HepG2 (cell line): ENCODE measurements around the gene ACSL6. TPM values are rescaled to one million over a fixed set of nuclear protein-coding genes. Genes with fewer than 3 reads are reported as not detected.
A peak's percentile ranks its signal among the peaks of the same experiment; 100 is the strongest.

ENCODE experiments used
- ATAC-seq: fragments of 200-7000 bp; cut with Tn5 transposase; 3 replicates; pipeline ENCODE4 v1.9.1; 2020; ENCODE audit warnings: mild to moderate bottlenecking, moderate library complexity
- BruUV-seq: library from RNA; stranded (reverse); fragments of 400-500 nt; replicated peaks from 2 replicates; lab custom pipeline; 2021; lab: Mats Ljungman, UMichigan
- CTCF ChIA-PET: fragments of 300-600 bp; formaldehyde crosslinking; extraction: SDS; loops from one replicate; lab custom pipeline; 2021; ENCODE audit warnings: low total read pairs, inconsistent platforms, low intra/inter-chr PET ratio; lab: Yijun Ruan, JAX
- POLR2A ChIA-PET: fragments of 350-600 bp; sonication (Branson Sonifier 250); formaldehyde crosslinking; loops from one replicate; lab custom pipeline; 2020; ENCODE audit warnings: antibody characterized with exemption, inconsistent platforms; lab: Yijun Ruan, JAX
- DNase-seq: peaks from one replicate; pipeline ENCODE4 v3.0.0-alpha.2; 2015; ENCODE audit warnings: low spot score
- FAIRE-seq: peaks from 3 replicates; lab custom pipeline; 2011; peaks lifted over from hg19 to GRCh38; lab: Jason Lieb, UNC
- H2AFZ ChIP-seq: one replicate; pipeline ENCODE4 v1.6.1; 2011; ENCODE audit warnings: low read length, inconsistent platforms
- H3K27ac ChIP-seq: fragments of 300-600 bp; 3 replicates; pipeline ENCODE4 v1.8.0; 2011; ENCODE audit warnings: mixed run types, mild to moderate bottlenecking, mixed read lengths, low read length, inconsistent platforms; ENCODE audit not compliant: insufficient read depth; ENCODE audit errors: extremely low read length
- H3K27me3 ChIP-seq, 2 experiments: fragments of 200-600 bp in 1 of 2; 2 replicates in 1 of 2; 3 replicates in 1 of 2; pipeline versions ENCODE4 v1.6.0 to v1.8.0; 2011; ENCODE audit warnings: low read length in 2 of 2, mild to moderate bottlenecking in 2 of 2, moderate library complexity in 2 of 2, inconsistent platforms in 1 of 2; ENCODE audit not compliant: insufficient read depth in 2 of 2, control insufficient read depth in 1 of 2
- H3K36me3 ChIP-seq, 2 experiments: fragments of 200-600 bp in 1 of 2; replicated peaks in 1 of 2; 2 replicates in 1 of 2; 3 replicates in 1 of 2; pipeline versions ENCODE4 v1.5.1 to v1.8.0; 2011; ENCODE audit warnings: low read length in 2 of 2, inconsistent platforms in 1 of 2; ENCODE audit not compliant: insufficient read depth in 2 of 2, control insufficient read depth in 1 of 2
- H3K4me1 ChIP-seq: 2 replicates; pipeline ENCODE4 v1.5.1; 2012; ENCODE audit warnings: low read length, inconsistent platforms; ENCODE audit not compliant: insufficient read depth
- H3K4me2 ChIP-seq: 2 replicates; pipeline ENCODE4 v1.6.0; 2011; ENCODE audit warnings: low read depth, low read length, inconsistent platforms
- H3K4me3 ChIP-seq, 3 experiments: fragments of 200-600 bp in 1 of 3; sonication (generic), shearing (Covaris generic) in 1 of 3; replicated peaks in 1 of 3; 2 replicates each; pipeline ENCODE4 v1.5.1; 2011 to 2016; ENCODE audit warnings: low read length in 3 of 3, inconsistent platforms in 2 of 3, low read depth in 2 of 3, mild to moderate bottlenecking in 2 of 3, control low read depth in 1 of 3, mixed read lengths in 1 of 3; ENCODE audit not compliant: insufficient read depth in 1 of 3
- H3K79me2 ChIP-seq: one replicate; pipeline ENCODE4 v1.6.1; 2011; ENCODE audit warnings: low read length, inconsistent platforms; ENCODE audit not compliant: insufficient read depth
- H3K9ac ChIP-seq: 2 replicates; pipeline ENCODE4 v1.6.0; 2011; ENCODE audit warnings: mild to moderate bottlenecking, low read depth, low read length, inconsistent platforms; ENCODE audit not compliant: insufficient read depth
- H3K9me3 ChIP-seq: 2 replicates; pipeline ENCODE4 v1.5.1; 2012; ENCODE audit warnings: mild to moderate bottlenecking, low read length
- H4K20me1 ChIP-seq: 2 replicates; pipeline ENCODE4 v1.6.0; 2011; ENCODE audit warnings: inconsistent platforms, mild to moderate bottlenecking, low read length, moderate library complexity; ENCODE audit not compliant: insufficient read depth
- DBP ChIP-seq: sonication (generic); formaldehyde crosslinking; IDR thresholded peaks from 2 replicates; pipeline ENCODE4 v1.4.0; 2020; ENCODE audit warnings: missing genetic modification reagents; ENCODE audit errors: not compliant biosample characterization
- MAFF ChIP-seq: IDR thresholded peaks from 2 replicates; pipeline ENCODE4 v1.6.1; 2011; ENCODE audit warnings: low read depth, low read length, improper control_type of control experiment
- MAFK ChIP-seq, 2 experiments: IDR thresholded peaks in 1 of 2; conservative IDR thresholded peaks in 1 of 2; 2 replicates each; pipeline ENCODE4 v1.6.1; 2011; ENCODE audit warnings: improper control_type of control experiment in 2 of 2, low read length in 2 of 2
- NKX3-1 ChIP-seq: sonication (generic); formaldehyde crosslinking; IDR thresholded peaks from 2 replicates; pipeline ENCODE4 v1.5.0; 2020; ENCODE audit warnings: missing genetic modification reagents
- PAF1 ChIP-seq: IDR thresholded peaks from 2 replicates; pipeline ENCODE4 v1.6.1; 2016; ENCODE audit warnings: missing genetic modification reagents, missing compliant biosample characterization
- PHF21A ChIP-seq: sonication (generic); formaldehyde crosslinking; IDR thresholded peaks from 2 replicates; pipeline ENCODE4 v1.5.0; 2020; ENCODE audit warnings: mild to moderate bottlenecking, missing genetic modification reagents
- SAP130 ChIP-seq: IDR thresholded peaks from 2 replicates; pipeline ENCODE4 v1.6.1; 2016; ENCODE audit warnings: low read depth
- SP2 ChIP-seq: sonication (generic); formaldehyde crosslinking; IDR thresholded peaks from 2 replicates; pipeline ENCODE4 v1.5.1; 2020; ENCODE audit warnings: mild to moderate bottlenecking, missing genetic modification reagents
- XRCC5 ChIP-seq: fragments of 200-400 bp; formaldehyde crosslinking; optimal IDR thresholded peaks from 2 replicates; pipeline ENCODE3; 2017; ENCODE audit warnings: mild to moderate bottlenecking, low read length
- ZNF460 ChIP-seq: sonication (generic); formaldehyde crosslinking; IDR thresholded peaks from 2 replicates; pipeline ENCODE4 v1.5.1; 2020; ENCODE audit warnings: missing genetic modification reagents, mild to moderate bottlenecking, borderline replicate concordance
- ZNF772 ChIP-seq: sonication (generic); formaldehyde crosslinking; IDR thresholded peaks from 2 replicates; pipeline ENCODE4 v1.5.0; 2020; ENCODE audit warnings: mild to moderate bottlenecking, missing genetic modification reagents
- ZNF780A ChIP-seq: sonication (generic); formaldehyde crosslinking; IDR thresholded peaks from 2 replicates; pipeline ENCODE4 v1.8.0; 2022; ENCODE audit warnings: mild to moderate bottlenecking, missing genetic modification reagents, moderate library complexity
- ZSCAN21 ChIP-seq: sonication (generic); formaldehyde crosslinking; IDR thresholded peaks from 2 replicates; pipeline ENCODE4 v1.8.0; 2022; ENCODE audit warnings: mild to moderate bottlenecking, missing genetic modification reagents, moderate library complexity, borderline replicate concordance
- WGBS: methylation state at CpG from one replicate; pipeline ENCODE4 v1.1.6; 2017; ENCODE audit warnings: low lambda C conversion rate; 5-methylcytosine and 5-hydroxymethylcytosine counted together
- in situ Hi-C: cut with HindIII; loops from 2 replicates; pipeline ENCODE4 v1.10.0; 2017; ENCODE audit warnings: low pct_unique_long_range_greater_than_20kb; ENCODE audit not compliant: extremely low pct_ligation_motif_present
- intact Hi-C: fragments of 100-400 bp; cut with micrococcal nuclease; formaldehyde crosslinking; loops from one replicate; pipeline ENCODE4 v1.10.0; 2022; ENCODE audit not compliant: unreplicated experiment
- polyA plus RNA-seq, 8 experiments: library from polyadenylated mRNA; depleted of rRNA in 3 of 8; stranded (reverse) in 7 of 8; unstranded in 1 of 8; fragments of >200 nt; fragmentation: Illumina TruSeq in 4 of 8; extraction: Trizol in 4 of 8; gene quantifications; 2 replicates each; pipeline versions ENCODE4 v1.2.1 to v1.2.3, GENCODE V29; 2011 to 2016; ENCODE audit warnings: low read depth in 4 of 8, missing spikeins in 1 of 8, mixed read lengths in 1 of 8; ENCODE audit not compliant: insufficient read depth in 1 of 8
- total RNA-seq, 5 experiments: library from RNA; depleted of rRNA; stranded (reverse); fragments of >200 nt; fragmentation: Illumina TruSeq; extraction: Trizol; gene quantifications; 2 replicates each; pipeline ENCODE4 v1.2.3, GENCODE V29; 2016; ENCODE audit warnings: low read depth in 1 of 5
- TF ChIP-seq, protein P1 (sequence below): sonication (generic); formaldehyde crosslinking; IDR thresholded peaks from 2 replicates; pipeline ENCODE4 v1.9.0; 2022; ENCODE audit warnings: missing genetic modification reagents, mild to moderate bottlenecking, borderline replicate concordance

Gene ACSL6
- total and polyA plus RNA-seq, 2 of the 13 experiments (the other 11 are each of a cell fraction or from before 2014, with no cell fraction given) = 3.7 to 3.8 TPM

DNA sequence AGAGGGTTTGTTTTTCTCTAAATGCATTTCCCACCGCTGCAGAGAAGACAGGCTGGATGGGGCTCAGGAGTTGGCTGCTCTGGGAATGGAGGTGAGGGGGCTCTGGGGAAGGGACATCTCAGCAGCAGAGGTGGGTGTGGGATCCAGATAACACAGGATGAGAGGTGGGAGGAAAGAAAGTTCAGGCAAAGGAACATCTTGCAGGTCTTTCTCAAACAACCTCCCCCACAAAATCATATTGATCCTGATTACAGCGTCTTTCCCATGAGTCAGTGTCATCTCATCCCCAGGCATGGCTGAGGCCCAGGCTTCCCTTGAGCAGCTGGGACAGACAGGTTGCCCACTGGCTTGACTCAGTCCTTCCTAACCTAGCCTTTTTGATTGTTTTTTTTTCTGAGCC is 11.3 kb upstream of the ACSL6 start:
- in situ Hi-C loops = loop anchor here (25.0 kb wide), 1 partner anchor 585 kb away; no protein-coding TSS in a partner anchor
- CTCF ChIA-PET = no interaction called here
- Histone ChIP-seq H3K27ac (no peak overlapping the region), H3K4me2 (no peak overlapping the region), H3K4me1 (no peaks in the 10 kb centered on the region), H3K9ac (no peak overlapping the region), H2AFZ (no peak overlapping the region), H3K79me2 (no peaks in the 10 kb centered on the region), H3K9me3 (no peaks in the 10 kb centered on the region), H3K4me3 (no peak overlapping the region), H4K20me1 (no peaks in the 10 kb centered on the region), H3K36me3 (no peaks in the 10 kb centered on the region), H3K27me3 (peaks cover 0 to 14% of the 10 kb centered on the region in 2 experiments; a peak in 3 of 5 replicates)
- no TSS peak for BruUV-seq
- TF ChIP-seq PAF1 (CRISPR knock-in tag) (no peak), DBP (CRISPR knock-in tag) (no peak), SAP130 (CRISPR knock-in tag) (no peak), NKX3-1 (no peak), ZSCAN21 (no peak), SP2 (CRISPR knock-in tag) (no peak), PHF21A (CRISPR knock-in tag) (no peak), ZNF460 (CRISPR knock-in tag) (no peak)
- no peak; the same call in 2 of the 3 replicates for ATAC-seq
- POLR2A ChIA-PET = no interaction called here
- intact Hi-C loops = no loop called here
- FAIRE-seq = no peak
- 0% methylated on average over 2 of the region's 2 CpGs for WGBS
- no peak for DNase-seq

GRCh38 chr5:132021654-132022053 is 10.2 kb upstream of the ACSL6 start:
- H3K4me1 ChIP-seq = no peaks in the 10 kb centered on the region
- no peaks in the 10 kb centered on the region for H3K36me3 ChIP-seq
- TF ChIP-seq ZNF772 (CRISPR knock-in tag) (no peak), MAFF (peak; percentile 84), XRCC5 (no peak), ZNF780A (CRISPR knock-in tag) (no peak), MAFK (conservative IDR thresholded peaks at IDR 0.05 in 1 of 2, IDR thresholded peaks at IDR 0.05 in 1 of 2; ENCODE audit: low read length in 2 of 2) (peak; percentile 66 to 94)
- TF ChIP-seq, protein P1, sequence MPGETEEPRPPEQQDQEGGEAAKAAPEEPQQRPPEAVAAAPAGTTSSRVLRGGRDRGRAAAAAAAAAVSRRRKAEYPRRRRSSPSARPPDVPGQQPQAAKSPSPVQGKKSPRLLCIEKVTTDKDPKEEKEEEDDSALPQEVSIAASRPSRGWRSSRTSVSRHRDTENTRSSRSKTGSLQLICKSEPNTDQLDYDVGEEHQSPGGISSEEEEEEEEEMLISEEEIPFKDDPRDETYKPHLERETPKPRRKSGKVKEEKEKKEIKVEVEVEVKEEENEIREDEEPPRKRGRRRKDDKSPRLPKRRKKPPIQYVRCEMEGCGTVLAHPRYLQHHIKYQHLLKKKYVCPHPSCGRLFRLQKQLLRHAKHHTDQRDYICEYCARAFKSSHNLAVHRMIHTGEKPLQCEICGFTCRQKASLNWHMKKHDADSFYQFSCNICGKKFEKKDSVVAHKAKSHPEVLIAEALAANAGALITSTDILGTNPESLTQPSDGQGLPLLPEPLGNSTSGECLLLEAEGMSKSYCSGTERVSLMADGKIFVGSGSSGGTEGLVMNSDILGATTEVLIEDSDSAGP (CRISPR knock-in tag) = no peak
- TF ChIP-seq, all 625 proteins: peak for 2
- in situ Hi-C loops = loop anchor here (25.0 kb wide), 1 partner anchor 584 kb away; no protein-coding TSS in a partner anchor
- H3K4me3 ChIP-seq = no peak overlapping the region
- no peaks in the 10 kb centered on the region for H3K9me3 ChIP-seq
- DNase-seq (no peak), ATAC-seq (no peak), FAIRE-seq (no peak)
- H4K20me1 ChIP-seq = no peaks in the 10 kb centered on the region
- no TSS peak for BruUV-seq
- H3K9ac ChIP-seq = no peak overlapping the region
- no peak overlapping the region for H3K27ac ChIP-seq
- no peaks in the 10 kb centered on the region for H3K79me2 ChIP-seq
- CTCF ChIA-PET = no interaction called here
- no peak overlapping the region for H2AFZ ChIP-seq
- peaks cover 0 to 16% of the 10 kb centered on the region in 2 experiments; a peak in 3 of 5 replicates for H3K27me3 ChIP-seq
- intact Hi-C loops = no loop called here
- 0% methylated on average over 2 of the region's 2 CpGs for WGBS
- POLR2A ChIA-PET = no interaction called here
- H3K4me2 ChIP-seq = no peak overlapping the region
